Activated CD8-positive, alpha-beta memory T cell treated with anti-CD3 and anti-CD28 coated beads for 1 hour (primary cell): Measurements from ENCODE around the gene RPL13.

ENCODE experiments used
- DNase-seq, 2 donors: peaks; one replicate each; pipeline ENCODE4 v3.0.0-alpha.2; 2020; ENCODE audit warnings: low read depth in 1 of 2; ENCODE audit errors: extremely low read depth in 1 of 2

RPL13 gene

DNA sequence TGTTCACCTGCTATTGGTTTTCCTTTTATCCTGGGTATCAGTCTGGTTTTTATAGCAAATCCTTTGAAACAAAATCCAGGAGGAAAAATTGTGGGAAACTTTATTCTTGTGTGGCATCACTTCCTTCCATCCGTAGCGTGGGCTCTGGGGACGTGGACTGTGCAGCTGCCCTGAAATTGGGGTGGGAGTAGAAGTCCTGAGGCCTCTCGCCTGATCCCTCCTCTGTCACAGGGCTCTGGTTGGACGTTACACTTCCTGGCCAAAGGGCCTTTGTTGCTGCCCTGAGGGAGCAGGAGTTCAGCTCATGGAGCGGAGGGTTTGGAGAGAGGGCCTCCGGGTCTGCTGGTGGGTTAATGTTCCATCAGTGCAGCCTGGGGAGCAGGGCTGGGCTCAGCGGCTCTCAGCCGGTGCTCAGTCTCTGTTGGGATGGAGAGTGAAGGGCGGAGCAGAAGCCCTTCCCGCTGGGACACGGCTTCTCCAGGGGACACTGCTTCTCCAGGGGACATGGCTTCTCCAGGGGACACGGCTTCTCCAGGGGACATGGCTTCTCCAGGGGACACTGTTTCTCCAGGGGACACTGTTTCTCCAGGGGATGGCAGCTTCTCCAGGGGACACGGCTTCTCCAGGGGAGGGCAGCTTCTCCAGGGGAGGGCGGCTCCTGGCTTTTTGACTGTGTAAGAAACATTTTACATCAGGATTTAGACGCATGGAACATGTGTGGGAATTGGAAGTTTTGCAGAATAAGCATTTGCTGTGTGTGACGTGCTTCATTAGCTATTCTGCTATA, 15.2 kb upstream of the RPL13 start:
- no peak for DNase-seq

DNA sequence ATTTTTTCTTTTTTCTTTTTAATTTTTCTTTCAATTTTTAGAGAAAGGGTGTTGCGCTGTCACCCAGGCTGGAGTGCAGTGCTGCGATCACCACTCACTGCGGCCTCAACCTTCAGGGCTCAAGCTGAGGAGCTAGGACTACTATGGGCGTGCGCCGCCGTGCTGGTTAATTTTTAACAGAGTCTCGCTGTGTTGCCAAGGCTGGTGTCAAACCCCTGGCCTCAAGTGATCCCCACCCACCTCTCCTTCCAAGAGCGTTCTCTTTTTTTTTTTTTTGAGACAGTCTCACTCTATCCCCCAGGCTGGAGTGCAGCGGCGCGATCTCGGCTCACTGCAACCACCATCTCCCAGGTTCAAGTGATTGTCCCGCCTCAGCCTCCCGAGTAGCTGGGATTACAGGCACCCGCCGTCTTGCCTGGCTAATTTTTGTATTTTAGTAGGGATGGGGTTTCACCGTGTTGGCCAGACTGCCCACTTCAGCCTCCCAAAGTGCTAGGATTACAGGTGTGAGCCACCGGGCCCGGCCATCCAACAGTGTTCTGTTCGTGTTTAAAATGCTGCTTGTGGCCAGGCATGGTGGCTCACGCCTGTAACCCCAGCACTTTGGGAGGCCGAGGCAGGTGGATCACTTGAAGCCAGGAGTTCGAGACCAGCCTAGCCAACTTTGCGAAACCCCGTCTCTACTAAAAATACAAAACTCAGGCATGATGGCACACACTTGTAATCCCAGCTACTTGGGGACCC, 14.5 kb upstream of the RPL13 start:
- DNase-seq: no peak

DNA sequence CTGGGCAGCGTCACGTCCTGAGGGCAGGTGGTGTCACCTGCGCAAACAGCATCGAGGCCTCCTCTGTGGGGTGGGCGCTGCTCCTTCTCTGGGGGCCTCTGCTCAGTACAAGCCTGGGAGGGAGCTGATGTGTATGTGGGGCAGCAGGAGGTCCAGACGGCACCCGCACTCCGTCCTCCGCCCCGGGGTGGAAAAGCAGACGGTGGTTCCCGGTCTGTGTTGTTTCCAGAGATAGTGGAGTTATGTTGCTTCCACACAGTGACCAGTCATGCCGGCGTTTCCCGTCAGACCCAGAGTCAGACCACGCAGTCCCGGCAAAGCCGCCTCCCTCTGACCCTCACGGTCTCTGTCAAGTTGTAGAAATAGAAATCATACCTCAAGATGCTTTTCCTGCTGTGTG, 13.7 kb upstream of the RPL13 start:
- DNase-seq: no peak

DNA sequence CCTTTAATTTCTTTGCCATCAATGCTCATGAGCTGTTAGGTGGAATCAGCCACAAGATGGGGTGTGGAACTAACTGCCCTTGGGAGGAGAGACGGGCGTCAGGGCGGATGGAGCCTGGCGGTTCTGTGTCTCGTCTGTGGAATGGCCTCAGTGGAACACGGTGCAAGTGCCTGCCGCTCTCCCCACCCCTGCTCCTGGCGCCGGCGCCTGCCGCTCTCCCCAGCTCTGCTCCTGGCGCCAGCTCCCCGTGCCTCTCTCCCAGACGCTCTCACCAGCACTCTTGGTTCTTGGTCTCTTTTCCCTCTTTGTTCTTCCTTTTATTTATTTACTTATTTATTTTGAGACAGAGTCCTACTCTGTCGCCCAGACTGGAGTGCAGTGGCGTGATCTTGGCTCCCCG, 13.2 kb upstream of the RPL13 start:
- no peak for DNase-seq

DNA sequence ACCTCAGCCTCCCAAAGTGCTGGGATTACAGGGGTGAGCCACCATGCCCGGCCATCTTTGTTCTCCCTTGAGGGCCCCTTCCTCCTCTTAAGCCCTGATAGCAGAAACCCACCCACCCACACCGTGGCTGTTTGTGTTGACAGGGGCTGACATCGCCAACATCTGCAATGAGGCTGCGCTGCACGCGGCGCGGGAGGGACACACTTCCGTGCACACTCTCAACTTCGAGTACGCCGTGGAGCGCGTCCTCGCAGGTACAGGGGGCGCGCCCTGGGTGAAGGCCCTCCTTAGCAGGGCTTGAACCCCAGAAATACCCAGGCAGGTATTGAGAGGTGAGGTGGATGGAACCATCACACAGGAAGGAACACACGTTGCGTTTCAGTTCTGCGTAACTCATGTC, 12.6 kb upstream of the RPL13 start:
- no peak for DNase-seq

DNA sequence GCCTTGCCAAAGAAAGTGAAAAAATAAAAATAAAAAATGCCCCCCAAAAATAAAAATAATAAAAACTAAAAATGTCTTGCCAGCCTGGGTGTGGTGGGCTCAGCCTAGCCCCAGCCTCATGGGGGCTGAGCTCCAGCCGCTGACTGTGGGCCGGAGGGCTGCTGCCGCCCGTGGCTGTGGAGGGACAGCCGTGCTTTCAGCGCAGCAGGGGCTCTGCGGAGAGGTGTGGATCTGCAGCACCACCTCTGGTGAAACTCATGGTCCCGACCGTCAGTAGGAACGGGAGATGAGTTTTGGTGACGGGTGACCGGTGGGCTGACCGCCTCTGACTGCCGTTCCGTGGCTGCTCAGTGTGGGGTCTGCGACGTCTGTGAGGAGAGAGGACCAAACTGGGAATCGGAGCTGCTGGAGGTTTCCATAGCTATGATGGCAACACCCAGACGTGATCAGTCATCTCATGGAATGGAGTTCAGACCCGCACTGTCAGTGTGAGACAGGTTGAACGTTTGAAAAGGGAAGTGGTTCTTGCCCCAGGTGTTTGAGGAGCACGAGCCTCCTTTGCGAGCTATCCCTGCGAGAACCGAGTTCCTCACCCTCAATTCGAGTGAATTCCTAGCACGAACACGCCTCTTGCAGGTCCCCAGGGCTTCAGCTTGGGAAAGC, 12.0 kb upstream of the RPL13 start:
- DNase-seq: no peak

DNA sequence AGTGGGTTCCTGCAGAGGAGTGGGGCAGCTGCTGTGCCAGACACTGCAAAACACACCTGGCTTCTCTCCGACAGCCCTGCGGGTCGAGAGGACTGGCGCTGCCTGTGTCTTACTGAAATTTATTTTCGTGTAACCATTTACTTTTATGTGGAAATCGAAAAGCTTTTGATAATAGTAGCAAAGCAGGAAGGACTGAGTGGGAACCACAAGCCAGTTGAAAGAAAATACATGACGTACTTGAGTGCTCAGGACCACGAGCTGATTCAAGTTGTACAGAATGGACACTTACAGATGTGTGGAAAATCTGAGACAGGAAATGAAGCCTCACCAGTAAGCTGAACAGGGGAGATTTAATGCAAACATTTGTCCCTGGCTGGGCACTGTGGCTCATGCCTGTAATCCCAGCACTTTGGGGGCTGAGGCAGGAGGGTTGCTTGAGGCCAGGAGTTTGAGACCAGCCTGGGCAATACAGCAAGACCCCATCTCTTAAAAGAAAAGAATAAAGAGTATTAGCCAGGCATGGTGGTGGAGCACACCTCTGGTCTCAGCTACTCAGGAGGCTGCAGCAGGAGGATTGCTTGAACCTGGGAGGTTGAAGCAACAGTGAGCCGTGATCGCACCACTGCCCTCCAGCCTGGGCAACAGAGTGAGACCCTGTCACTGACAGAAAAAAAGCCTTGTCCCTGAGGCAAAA, 11.3 kb upstream of the RPL13 start:
- no peak for DNase-seq

DNA sequence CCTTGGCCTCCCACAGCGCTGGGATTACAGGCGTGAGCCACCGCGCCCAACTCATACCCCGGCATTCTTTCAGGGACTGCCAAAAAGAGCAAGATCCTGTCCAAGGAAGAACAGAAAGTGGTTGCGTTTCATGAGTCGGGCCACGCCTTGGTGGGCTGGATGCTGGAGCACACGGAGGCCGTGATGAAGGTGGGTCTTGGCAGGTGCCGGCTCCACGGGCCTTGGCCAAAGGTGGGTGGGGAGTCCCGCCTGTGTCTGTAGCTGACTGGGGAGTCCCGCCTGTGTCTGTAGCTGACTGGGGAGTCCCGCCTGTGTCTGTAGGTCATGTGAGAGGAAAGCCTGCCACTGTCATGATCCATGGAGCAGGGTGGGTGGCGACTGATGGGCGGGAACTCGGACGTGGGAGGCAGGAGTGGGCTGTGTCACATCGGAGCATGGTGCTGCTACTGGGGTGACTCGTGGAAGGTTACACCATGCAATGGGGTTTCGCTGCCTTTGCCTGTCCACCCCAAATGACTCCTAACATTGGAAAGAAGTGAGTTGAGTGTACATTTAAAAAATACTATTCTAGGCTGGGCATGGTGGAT, 10.0 kb upstream of the RPL13 start:
- DNase-seq: no peak

DNA sequence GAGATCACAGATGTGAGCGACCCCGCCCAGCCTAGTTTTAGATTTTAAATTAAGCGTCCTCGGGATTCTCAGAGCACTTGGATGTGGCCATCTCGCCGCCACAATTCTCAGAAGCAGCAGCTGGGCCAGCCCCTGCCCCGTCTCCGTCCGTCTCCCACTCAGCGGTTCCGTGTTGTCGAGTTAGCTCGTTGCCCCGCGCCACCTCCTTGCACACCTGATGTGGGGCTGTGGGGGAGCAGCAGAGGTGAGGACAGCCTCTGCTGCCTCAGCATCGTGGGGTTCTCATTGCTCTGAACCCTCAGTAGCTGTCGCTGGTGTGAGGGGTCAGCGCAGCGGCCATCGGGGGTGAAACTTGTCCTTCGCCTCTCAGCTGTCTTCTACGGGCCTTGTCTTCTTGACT, 8.2 kb upstream of the RPL13 start:
- no peak for DNase-seq

DNA sequence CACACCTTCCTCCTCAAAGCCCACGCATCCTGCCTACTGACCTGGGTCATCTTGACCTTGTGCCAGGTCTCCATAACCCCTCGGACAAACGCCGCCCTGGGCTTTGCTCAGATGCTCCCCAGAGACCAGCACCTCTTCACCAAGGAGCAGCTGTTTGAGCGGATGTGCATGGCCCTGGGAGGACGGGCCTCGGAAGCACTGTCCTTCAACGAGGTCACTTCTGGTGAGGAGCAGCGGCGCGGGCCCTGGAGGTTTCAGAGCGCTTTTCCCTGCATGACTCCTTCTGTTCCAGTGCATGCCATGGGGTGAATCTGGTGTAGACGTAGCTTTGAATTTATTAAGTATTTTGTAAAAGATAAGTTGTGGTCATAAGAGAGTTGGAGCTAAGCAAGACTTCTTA, 7.6 kb upstream of the RPL13 start:
- DNase-seq: no peak

DNA sequence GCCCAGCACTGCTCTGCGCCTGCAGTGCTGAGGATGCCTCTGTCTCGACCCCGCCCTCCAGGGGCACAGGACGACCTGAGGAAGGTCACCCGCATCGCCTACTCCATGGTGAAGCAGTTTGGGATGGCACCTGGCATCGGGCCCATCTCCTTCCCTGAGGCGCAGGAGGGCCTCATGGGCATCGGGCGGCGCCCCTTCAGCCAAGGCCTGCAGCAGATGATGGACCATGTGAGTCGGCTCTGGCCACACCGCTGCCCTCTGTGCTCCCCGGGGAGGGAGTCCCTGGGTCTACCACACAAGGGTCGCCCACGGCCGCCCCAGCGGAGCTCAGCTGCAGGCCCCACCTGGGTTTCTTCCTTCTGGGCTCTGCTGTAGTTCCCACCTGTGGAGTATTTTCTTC, 6.7 kb upstream of the RPL13 start:
- DNase-seq: no peak

DNA sequence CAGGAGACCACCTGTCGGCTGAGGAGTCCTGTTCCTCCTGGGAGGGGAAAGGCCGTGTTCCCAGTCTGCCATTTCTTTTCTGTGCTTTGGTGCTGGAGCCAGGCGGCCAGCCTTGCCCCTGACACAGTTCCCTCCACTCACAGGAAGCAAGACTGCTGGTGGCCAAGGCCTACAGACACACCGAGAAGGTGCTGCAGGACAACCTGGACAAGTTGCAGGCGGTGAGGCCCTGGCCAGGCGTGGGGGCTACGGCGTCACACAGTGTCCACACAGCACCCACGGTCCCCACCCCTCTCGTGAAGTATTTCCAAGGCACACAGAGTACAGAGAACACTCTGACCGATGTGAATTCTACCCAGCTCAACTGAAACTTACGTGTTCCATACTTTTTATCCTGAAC, 6.1 kb upstream of the RPL13 start:
- no peak for DNase-seq

DNA sequence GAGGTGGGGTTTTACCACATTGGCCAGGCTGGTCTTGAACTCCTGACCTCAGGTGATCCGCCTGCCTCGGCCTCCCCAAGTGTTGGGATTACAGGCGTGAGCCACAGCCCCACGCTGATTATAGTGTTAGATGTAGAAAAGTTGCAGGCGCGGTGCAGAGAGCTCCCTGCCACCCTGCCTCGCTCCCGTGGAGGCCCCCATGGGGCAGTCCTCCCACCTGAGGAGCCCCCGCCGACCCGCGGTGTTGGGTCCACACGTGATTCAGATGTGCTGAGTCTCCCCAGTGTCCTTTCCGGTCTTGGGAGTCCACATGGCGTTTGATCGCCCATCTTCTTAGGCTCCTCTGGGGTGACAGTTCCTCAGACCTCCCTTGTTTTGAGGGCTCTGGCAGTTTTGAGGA, 5.2 kb upstream of the RPL13 start:
- no peak for DNase-seq

DNA sequence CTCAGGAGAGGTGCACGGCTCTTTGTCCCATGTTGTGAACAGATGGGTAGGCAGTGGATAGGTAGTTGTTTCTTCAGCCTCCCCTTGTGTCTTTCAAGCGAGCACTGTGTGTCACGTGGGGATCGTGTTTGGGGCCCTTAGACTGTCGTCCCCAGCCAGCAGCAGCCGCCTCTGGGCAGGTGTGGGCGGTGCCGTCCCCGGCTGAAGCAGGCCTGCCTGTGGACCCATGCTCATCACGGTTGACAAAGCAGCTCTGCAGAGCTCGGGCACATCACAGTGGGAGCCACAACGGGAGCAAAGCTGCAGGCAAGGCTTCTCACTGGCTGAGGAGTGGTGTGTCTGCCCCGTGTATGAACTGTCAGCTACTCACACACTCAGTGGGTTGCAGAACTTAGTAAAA, 4.7 kb upstream of the RPL13 start:
- DNase-seq: no peak

DNA sequence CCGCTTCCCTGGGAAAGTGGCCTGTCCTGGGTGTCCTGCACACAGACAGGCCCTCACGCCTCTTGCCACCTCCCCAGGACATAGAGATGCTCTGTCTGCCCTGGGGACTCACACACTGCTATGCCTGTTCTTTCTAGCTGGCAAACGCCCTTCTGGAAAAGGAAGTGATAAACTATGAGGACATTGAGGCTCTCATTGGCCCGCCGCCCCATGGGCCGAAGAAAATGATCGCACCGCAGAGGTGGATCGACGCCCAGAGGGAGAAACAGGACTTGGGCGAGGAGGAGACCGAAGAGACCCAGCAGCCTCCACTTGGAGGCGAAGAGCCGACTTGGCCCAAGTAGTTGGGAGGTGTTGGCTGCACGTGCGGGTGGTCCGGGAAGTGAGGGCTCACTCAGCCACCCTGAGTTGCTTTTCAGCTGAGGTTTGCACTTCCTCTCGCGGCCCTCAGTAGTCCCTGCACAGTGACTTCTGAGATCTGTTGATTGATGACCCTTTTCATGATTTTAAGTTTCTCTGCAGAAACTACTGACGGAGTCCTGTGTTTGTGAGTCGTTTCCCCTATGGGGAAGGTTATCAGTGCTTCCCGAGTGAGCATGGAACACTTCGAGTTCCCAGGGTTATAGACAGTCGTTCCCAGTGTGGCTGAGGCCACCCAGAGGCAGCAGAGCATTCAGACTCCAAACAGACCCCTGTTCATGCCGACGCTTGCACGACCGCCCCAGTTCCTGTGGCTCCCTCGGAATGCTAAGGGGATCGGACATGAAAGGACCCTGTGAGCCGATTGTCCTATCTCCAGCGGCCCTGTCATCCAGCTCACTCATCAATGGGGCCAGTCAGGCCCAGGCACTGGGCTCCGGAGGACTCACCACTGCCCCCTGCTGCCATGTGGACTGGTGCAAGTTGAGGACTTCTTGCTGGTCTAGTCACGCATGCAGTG, 3.5 kb upstream of the RPL13 start:
- peak; percentile 59 to 67 for DNase-seq

DNA sequence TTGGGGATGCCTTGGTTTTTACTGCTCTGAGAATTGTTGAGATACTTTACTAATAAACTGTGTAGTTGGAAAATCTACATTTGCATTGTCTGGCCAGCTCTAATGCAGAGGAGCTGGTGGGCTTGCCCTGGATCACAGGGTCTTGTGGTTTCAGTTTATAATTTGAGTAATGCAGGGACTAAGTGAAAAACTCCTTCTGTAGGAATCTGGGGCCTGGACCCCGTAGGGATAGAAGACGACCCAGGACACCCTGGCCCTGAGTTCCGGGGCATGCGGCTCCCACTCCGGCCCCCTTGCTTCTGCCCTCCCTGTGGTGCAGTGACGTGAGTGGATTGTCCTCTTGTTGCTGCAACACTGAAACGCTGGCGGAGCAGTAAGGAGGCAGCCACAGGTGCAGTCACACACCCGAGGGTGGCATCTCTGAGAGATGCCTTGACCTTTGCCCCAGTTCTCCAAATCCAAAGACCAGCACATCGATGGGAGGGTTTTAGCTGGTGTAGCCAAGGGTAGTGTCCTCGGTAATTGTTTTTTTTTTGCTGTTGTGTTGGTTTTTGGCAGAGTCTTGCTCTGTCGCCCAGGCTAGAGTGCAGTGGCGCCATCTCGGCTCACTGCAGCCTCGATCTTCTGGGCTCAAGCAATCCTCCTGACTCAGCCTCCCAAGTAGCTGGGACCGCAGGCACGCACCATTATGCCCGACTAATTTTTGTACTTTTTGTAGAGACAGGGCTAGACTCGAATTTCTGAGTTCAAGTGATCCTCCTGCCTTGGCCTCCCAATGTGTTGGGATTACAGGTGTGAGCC, 2.6 kb upstream of the RPL13 start:
- DNase-seq: no peak

DNA sequence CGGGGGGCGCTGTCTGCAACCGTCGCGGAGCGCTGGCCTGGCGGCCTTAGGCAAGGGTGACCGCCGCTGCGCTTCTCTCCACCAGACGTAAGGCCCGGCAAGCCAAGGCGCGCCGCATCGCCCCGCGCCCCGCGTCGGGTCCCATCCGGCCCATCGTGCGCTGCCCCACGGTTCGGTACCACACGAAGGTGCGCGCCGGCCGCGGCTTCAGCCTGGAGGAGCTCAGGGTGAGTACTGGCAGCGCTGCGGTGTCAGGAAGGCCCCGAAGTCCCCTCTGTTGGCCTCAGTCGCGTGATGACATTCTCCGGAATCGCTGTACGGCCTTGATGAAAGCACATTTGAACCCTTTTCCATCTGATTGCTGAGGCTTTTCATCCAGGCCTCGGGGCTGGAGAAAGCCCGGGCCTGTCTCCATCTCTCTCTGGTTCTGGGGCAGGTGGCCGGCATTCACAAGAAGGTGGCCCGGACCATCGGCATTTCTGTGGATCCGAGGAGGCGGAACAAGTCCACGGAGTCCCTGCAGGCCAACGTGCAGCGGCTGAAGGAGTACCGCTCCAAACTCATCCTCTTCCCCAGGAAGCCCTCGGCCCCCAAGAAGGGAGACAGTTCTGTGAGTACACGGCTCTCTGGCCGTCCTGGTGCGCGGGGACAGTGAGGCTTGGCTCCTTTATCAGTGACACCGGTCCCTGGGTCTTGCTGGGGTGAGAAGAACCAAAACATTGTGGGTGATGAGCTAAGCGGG, 831 bp downstream of the RPL13 start:
- DNase-seq: no peak

DNA sequence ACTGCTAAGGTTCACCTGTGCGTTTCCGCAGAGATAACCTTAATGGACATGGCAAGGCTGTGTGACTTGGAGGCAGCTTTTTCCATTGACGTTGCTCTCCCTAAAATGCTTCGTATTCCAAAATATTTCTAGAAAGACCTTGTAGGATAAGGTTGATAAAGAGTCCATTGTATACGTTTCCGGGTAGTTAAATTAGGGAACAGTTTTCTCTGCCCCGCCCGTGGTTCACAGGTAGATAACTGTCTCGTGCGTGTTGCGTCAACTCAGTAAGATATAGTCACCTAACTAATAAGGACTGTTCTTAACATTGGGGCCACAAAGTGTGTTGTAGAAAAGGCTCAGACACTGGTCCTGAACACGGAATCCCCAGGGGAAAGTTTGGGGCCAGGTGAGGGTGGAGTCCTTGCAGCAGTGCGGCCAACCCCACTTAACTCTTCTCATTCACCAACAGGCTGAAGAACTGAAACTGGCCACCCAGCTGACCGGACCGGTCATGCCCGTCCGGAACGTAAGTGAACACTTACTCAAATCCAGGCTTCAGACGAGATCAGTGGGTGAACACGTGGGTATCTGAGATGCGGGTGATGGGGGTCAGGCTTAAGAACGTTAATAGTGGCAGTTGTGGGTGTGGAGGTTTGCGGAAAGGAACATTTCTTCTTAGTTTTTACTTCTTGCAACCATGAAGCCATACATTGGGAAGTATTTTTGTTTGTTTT, 1.6 kb downstream of the RPL13 start:
- no peak for DNase-seq
